Type B pancreatic cell (in vitro differentiated cells): ENCODE results near the gene VTN. TPM values are rescaled to one million over a fixed set of nuclear protein-coding genes. Genes with fewer than 3 reads are reported as not detected.

Experiments
- DNase-seq: peaks from one replicate; pipeline ENCODE4 v3.0.0; 2021; ENCODE audit warnings: mixed read lengths; ENCODE audit not compliant: unreplicated experiment; ENCODE audit errors: extremely low spot score
- H3K27ac Mint-ChIP-seq: 2 replicates; pipeline ENCODE4 v1.8.0; 2021; ENCODE audit warnings: mild to moderate bottlenecking, mixed read lengths
- H3K27me3 Mint-ChIP-seq: 2 replicates; pipeline ENCODE4 v1.8.0; 2021; ENCODE audit warnings: mixed read lengths
- H3K36me3 Mint-ChIP-seq: 2 replicates; pipeline ENCODE4 v1.8.0; 2021; ENCODE audit warnings: mixed read lengths
- H3K4me1 Mint-ChIP-seq: one replicate; pipeline ENCODE4 v1.8.0; 2021; ENCODE audit warnings: mixed read lengths; ENCODE audit not compliant: unreplicated experiment
- H3K4me3 Mint-ChIP-seq: 2 replicates; pipeline ENCODE4 v1.8.0; 2021; ENCODE audit warnings: mild to moderate bottlenecking, mixed read lengths
- H3K9me3 Mint-ChIP-seq: 2 replicates; pipeline ENCODE4 v1.8.0; 2021; ENCODE audit warnings: mixed read lengths
- CTCF ChIP-seq: fragments of 200-600 bp; sonication (generic); conservative IDR thresholded peaks from 2 replicates; pipeline ENCODE4 v1.5.0; 2021; ENCODE audit warnings: antibody characterized with exemption, mild to moderate bottlenecking
- total RNA-seq: library from RNA; stranded (reverse); gene quantifications from 2 replicates; pipeline ENCODE4 v1.2.1, GENCODE V29; 2021; ENCODE audit warnings: low replicate concordance

The VTN gene
- total RNA-seq, 1 donor from 2014 or later, result 20.3 TPM

- DNase-seq, result no peak
- Mint-ChIP-seq H3K36me3 (peaks cover 26% of the 10 kb centered on the region), H3K4me3 (no peak overlapping the region), H3K27me3 (peaks cover 3% of the 10 kb centered on the region), H3K4me1 (no peaks in the 10 kb centered on the region), H3K9me3 (no peaks in the 10 kb centered on the region), H3K27ac (no peak overlapping the region)
- no peak for TF ChIP-seq CTCF
These were observed 20.0 kb upstream of the VTN start for GRCh38 chr17:28390141-28390540.

- Mint-ChIP-seq H3K27ac (no peak overlapping the region), H3K27me3 (peaks cover 21% of the 10 kb centered on the region), H3K4me1 (no peaks in the 10 kb centered on the region), H3K36me3 (peaks cover 26% of the 10 kb centered on the region), H3K9me3 (no peaks in the 10 kb centered on the region), H3K4me3 (no peak overlapping the region)
- TF ChIP-seq CTCF, result no peak
- DNase-seq, result no peak
These were observed 18.0 kb upstream of the VTN start for GRCh38 chr17:28388106-28388505.

GRCh38 chr17:28386391-28386790 is 16.3 kb upstream of the VTN start:
- no peaks in the 10 kb centered on the region for H3K4me1 Mint-ChIP-seq
- peaks cover 33% of the 10 kb centered on the region for H3K36me3 Mint-ChIP-seq
- no peak overlapping the region for H3K27ac Mint-ChIP-seq
- no peak for DNase-seq
- peaks cover 38% of the 10 kb centered on the region for H3K27me3 Mint-ChIP-seq
- no peak overlapping the region for H3K4me3 Mint-ChIP-seq
- no peaks in the 10 kb centered on the region for H3K9me3 Mint-ChIP-seq
- TF ChIP-seq CTCF, result no peak

GRCh38 chr17:28385406-28385805 is 15.3 kb upstream of the VTN start:
- no peak for DNase-seq
- Mint-ChIP-seq H3K27me3 (peaks cover 48% of the 10 kb centered on the region), H3K27ac (no peak overlapping the region), H3K4me1 (peaks cover 2% of the 10 kb centered on the region), H3K9me3 (no peaks in the 10 kb centered on the region), H3K36me3 (peaks cover 28% of the 10 kb centered on the region), H3K4me3 (no peak overlapping the region)
- TF ChIP-seq CTCF, result no peak

GRCh38 chr17:28385037-28385400 is 14.9 kb upstream of the VTN start:
- H3K4me3 Mint-ChIP-seq, result peak overlapping the region; percentile 85
- peaks cover 51% of the 10 kb centered on the region for H3K27me3 Mint-ChIP-seq
- no peak for DNase-seq
- peaks cover 6% of the 10 kb centered on the region for H3K4me1 Mint-ChIP-seq
- H3K36me3 Mint-ChIP-seq, result peaks cover 28% of the 10 kb centered on the region
- H3K27ac Mint-ChIP-seq, result no peak overlapping the region
- H3K9me3 Mint-ChIP-seq, result no peaks in the 10 kb centered on the region
- TF ChIP-seq CTCF, result no peak
